NCI-H748 (cell line): Measurements from ENCODE around the gene EXD1.
"Not testable (repeated sequence)": the region's sequence is repeated elsewhere in the genome, so short reads cannot be mapped to it uniquely, and the experiment has no call there.

ENCODE experiments used
- DNase-seq: peaks from one replicate; lab custom pipeline; 2025; ENCODE audit not compliant: unreplicated experiment; lab: John Stamatoyannopoulos, UW

EXD1 gene

GRCh38 chr15:41151451-41152005, 79.0 kb downstream of the EXD1 start:
- no peak for DNase-seq

GRCh38 chr15:41150279-41150678, 80.3 kb downstream of the EXD1 start:
- DNase-seq, result no peak

- DNase-seq, result no peak
These were observed 82.5 kb downstream of the EXD1 start for GRCh38 chr15:41148065-41148464.

- no peak for DNase-seq
These were observed 90.9 kb downstream of the EXD1 start for GRCh38 chr15:41139619-41140018.

GRCh38 chr15:41139112-41139511, 91.4 kb downstream of the EXD1 start:
- not testable (repeated sequence) for DNase-seq

GRCh38 chr15:41135580-41135979, 95.0 kb downstream of the EXD1 start:
- DNase-seq, result not testable (repeated sequence)

- no peak for DNase-seq
These were observed 97.1 kb downstream of the EXD1 start for GRCh38 chr15:41133454-41133853.
